ENCODE data around the gene SLC39A7.

Gene SLC39A7

GRCh38 chr6:33243476-33243875, 42.8 kb downstream of the SLC39A7 start:
- no peak for DNase-seq

GRCh38 chr6:33247977-33248642, 47.4 kb downstream of the SLC39A7 start:
- DNase-seq = peak; percentile 98

- no peak for DNase-seq
Observed at GRCh38 chr6:33248643-33248931, 47.9 kb downstream of the SLC39A7 start.

DNA sequence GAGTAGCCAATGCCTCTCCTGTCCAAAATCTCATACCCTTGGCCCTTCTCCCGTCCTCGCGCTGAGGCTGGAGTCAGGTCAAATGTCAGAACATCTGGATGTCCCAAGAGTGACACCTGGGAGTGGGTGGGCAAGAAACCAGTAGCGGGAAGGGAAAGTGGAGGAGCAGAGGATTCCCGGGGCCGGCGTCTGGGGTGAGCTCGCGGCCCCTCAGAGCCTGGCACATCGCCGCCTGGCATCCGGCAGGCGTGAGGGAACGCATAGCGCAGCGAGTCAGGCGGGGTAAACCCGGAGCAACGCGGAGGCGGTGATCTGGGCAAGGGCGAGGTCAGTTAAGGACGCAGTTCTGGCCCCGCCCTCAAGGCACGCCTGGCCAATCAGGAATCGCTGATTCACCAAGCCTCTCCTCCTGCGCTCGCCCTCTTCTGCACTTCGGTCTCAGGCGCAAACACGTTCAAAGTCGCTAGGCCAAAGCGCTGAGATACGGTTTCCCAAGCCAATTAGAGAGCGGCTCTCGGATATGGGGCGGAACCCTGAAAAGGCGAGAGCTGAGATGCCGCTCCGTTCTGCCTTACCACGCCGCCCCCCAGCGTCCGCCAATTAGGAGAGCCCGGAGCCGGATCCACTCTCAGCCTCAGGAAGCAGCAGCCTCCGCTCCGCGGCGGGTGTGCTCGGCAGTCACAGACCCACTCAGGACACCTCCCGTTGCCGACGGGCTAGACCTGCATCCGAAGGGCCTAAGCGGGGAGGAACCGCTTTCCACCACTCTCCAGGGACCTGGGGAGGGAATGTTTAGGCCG, 48.5 kb downstream of the SLC39A7 start:
- DNase-seq = peak; percentile 96

- DNase-seq = no peak
Observed at GRCh38 chr6:33249732-33250630, 49.3 kb downstream of the SLC39A7 start.

- no peak for DNase-seq
Observed at GRCh38 chr6:33250731-33251130, 50.1 kb downstream of the SLC39A7 start.

- DNase-seq = no peak
Observed at GRCh38 chr6:33251395-33252012, 50.8 kb downstream of the SLC39A7 start.

GRCh38 chr6:33252759-33253158, 52.1 kb downstream of the SLC39A7 start:
- DNase-seq = no peak
